ENCODE data around the gene ADAMTS14. TPM values are rescaled to one million over a fixed set of nuclear protein-coding genes. Genes with fewer than 3 reads are reported as not detected.

ADAMTS14 gene
- total RNA-seq, 1 donor from 2014 or later = 4.1 TPM

DNA sequence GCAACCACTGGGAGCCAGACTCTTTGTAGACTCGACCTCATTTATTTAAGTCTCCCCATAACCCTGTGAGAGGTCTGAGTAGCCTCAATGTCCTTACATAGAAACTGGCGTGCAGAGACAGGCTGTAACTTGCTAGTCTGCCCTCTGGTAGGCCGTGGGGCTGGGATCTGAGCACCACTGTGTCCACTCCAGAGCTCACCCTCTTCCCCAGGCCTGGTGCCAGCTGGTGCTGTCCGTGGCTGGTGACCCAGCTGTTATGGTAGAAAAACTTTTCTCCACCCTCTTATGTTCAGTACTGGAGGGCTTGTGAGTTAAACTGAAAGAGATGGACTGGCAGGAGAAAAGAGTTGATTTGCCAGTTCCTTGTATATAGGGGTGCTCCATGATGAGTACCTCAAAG, 41.9 kb downstream of the ADAMTS14 start:
- H3K27ac Mint-ChIP-seq = no peak overlapping the region
- no peaks in the 10 kb centered on the region for H3K9me3 Mint-ChIP-seq
- TF ChIP-seq, protein P1, sequence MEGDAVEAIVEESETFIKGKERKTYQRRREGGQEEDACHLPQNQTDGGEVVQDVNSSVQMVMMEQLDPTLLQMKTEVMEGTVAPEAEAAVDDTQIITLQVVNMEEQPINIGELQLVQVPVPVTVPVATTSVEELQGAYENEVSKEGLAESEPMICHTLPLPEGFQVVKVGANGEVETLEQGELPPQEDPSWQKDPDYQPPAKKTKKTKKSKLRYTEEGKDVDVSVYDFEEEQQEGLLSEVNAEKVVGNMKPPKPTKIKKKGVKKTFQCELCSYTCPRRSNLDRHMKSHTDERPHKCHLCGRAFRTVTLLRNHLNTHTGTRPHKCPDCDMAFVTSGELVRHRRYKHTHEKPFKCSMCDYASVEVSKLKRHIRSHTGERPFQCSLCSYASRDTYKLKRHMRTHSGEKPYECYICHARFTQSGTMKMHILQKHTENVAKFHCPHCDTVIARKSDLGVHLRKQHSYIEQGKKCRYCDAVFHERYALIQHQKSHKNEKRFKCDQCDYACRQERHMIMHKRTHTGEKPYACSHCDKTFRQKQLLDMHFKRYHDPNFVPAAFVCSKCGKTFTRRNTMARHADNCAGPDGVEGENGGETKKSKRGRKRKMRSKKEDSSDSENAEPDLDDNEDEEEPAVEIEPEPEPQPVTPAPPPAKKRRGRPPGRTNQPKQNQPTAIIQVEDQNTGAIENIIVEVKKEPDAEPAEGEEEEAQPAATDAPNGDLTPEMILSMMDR (IDR thresholded peaks at IDR 0.05; ENCODE audit: unreplicated experiment) = no peak
- no peaks in the 10 kb centered on the region for H3K4me1 Mint-ChIP-seq
- no peaks in the 10 kb centered on the region for H3K36me3 Mint-ChIP-seq
- no peak overlapping the region for H3K4me3 Mint-ChIP-seq
- no peak for DNase-seq (ENCODE audit: low spot score in 2 of 2, unreplicated experiment in 2 of 2)
- H3K27me3 Mint-ChIP-seq (ENCODE audit: low read depth) = no peaks in the 10 kb centered on the region

DNA sequence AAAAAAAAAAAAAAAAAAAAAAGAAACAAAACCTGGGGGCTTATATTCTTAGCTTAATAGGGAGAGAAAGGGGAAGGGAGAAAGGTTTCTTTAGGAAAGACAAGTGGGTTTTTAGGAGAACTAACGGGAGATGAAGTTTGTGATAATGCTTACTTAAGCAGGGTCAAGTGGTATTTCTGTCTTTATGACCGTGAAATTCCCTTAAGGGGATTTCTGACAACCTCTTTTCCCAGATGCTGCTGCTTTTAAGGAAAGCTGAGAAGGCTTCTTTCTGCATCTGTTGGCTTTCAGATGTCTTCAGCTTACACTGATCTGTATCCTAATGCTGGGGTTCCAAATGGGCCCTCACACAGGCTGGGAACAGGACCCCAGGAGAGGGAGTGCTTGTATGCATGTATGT, 42.6 kb downstream of the ADAMTS14 start:
- no peak overlapping the region for H3K27ac Mint-ChIP-seq
- H3K4me1 Mint-ChIP-seq = no peaks in the 10 kb centered on the region
- H3K27me3 Mint-ChIP-seq (ENCODE audit: low read depth) = no peaks in the 10 kb centered on the region
- no peaks in the 10 kb centered on the region for H3K36me3 Mint-ChIP-seq
- H3K4me3 Mint-ChIP-seq = no peak overlapping the region
- no peak for DNase-seq (ENCODE audit: low spot score in 2 of 2, unreplicated experiment in 2 of 2)
- H3K9me3 Mint-ChIP-seq = no peaks in the 10 kb centered on the region
- TF ChIP-seq, protein P1 (IDR thresholded peaks at IDR 0.05; ENCODE audit: unreplicated experiment) = no peak

DNA sequence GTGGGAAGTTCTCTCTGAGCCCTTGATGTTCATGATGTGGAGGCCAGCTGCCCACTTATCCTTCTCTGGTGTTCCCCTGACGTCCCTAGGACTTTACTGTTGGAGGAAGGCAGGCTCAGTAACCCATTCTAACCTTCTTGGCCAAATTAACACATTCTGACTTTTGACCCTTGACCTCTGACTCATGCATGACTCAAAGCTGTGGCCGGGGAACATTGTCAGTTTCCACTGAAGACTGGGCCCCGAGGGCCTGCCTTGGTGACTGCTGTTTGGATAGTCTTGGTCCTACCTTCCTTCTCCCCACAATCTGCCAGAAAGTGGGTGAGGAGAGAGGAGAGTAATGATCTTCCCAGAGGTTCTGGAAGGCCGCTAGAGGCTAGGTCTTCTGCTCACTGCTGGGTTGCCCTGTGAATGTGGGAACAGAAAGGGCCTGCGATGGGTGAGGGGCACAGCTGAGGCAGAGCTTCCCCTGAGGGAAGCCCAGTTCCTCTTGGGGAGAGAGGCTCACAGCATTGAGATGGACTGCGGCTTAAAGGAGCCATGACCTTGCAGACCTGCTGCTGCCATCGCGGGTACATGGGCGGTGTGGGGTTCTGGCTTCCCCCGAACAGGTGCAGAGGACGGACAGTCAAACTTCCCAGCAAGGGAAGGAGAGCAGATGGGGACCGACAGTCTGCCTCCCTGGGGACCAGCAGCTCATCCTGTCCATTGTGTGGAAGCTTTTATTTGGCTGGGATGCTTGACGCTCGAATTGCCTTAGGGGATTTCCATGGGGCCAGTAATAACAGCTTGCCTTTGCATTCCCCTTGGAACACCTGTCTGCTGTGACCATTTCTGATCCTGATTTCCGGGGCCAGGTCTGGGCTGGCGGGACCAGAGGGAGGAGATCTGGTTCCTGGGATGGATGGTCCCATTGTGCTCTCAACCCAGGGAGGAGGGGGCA, 43.8 kb downstream of the ADAMTS14 start:
- TF ChIP-seq, protein P1 (IDR thresholded peaks at IDR 0.05; ENCODE audit: unreplicated experiment) = no peak
- H3K36me3 Mint-ChIP-seq = no peaks in the 10 kb centered on the region
- no peaks in the 10 kb centered on the region for H3K4me1 Mint-ChIP-seq
- H3K27me3 Mint-ChIP-seq (ENCODE audit: low read depth) = no peaks in the 10 kb centered on the region
- no peak for DNase-seq (ENCODE audit: low spot score in 2 of 2, unreplicated experiment in 2 of 2)
- no peak overlapping the region for H3K4me3 Mint-ChIP-seq
- no peaks in the 10 kb centered on the region for H3K9me3 Mint-ChIP-seq
- H3K27ac Mint-ChIP-seq = no peak overlapping the region

DNA sequence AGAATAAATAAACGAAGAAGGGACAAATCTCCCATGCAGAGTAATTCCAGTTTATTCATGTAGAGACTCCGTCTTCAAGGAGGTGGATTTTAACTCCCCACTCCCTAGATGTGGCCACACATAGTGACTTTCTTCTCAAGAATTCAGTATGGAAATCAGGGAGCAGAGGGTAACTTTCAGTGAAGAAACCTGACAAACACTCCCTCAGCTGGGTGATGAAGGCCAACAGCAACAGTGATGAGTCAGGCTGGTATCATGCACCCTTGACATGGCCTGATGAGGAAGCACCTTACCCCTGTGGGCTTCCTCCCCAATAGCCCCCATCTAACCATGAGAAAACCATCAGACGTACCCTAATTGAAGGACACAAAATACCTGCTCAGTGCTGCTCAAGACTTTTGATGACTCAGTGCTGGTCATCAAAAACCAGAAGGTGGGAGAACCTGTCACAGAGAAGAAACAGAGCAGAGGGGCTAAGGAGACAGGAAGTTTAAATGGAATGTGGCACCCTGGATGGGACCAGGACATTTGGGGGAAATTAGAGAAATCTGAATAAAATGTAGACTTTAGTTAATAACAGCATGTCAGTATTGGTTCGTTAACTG, 50.6 kb downstream of the ADAMTS14 start:
- no peaks in the 10 kb centered on the region for H3K9me3 Mint-ChIP-seq
- H3K36me3 Mint-ChIP-seq = no peaks in the 10 kb centered on the region
- no peaks in the 10 kb centered on the region for H3K27me3 Mint-ChIP-seq (ENCODE audit: low read depth)
- TF ChIP-seq, protein P1 (IDR thresholded peaks at IDR 0.05; ENCODE audit: unreplicated experiment) = no peak
- DNase-seq (ENCODE audit: low spot score in 2 of 2, unreplicated experiment in 2 of 2) = no peak
- H3K27ac Mint-ChIP-seq = no peak overlapping the region
- H3K4me1 Mint-ChIP-seq = no peaks in the 10 kb centered on the region
- H3K4me3 Mint-ChIP-seq = no peak overlapping the region

DNA sequence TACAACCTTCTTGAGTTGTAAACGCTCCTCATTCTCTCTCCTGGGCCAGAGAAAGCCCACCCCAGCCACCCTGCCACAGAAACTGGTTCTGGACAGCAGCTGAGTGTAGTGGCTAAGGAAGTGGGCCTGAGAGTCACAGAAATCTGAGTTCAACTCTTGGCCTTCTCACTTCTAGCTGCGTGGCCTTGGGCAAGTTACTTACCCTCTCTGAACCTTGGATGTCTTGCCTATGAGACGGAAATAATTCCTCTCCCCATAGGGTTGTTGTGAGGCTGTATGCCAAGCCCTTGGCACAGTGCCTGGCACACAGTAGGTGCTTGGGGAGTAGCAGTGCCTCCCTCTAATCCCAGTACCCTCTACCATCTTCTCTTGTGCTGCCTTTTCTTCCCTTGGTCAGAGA, 51.5 kb downstream of the ADAMTS14 start:
- Mint-ChIP-seq H3K27me3 (ENCODE audit: low read depth) (no peaks in the 10 kb centered on the region), H3K9me3 (no peaks in the 10 kb centered on the region), H3K27ac (no peak overlapping the region), H3K4me3 (no peak overlapping the region), H3K4me1 (no peaks in the 10 kb centered on the region), H3K36me3 (no peaks in the 10 kb centered on the region)
- no peak for DNase-seq (ENCODE audit: low spot score in 2 of 2, unreplicated experiment in 2 of 2)
- TF ChIP-seq, protein P1 (IDR thresholded peaks at IDR 0.05; ENCODE audit: unreplicated experiment) = no peak
